Stimulated activated CD4-positive, alpha-beta T cell treated with anti-CD3 and anti-CD28 coated beads, Interleukin-1b, Interleukin-23, amount 100 ng/mL, for 1 hour (primary cell): Measurements from ENCODE around the gene SCML1.

Experiments used
- DNase-seq, 2 donors: peaks; one replicate each; pipeline ENCODE4 v3.0.0-alpha.2; 2020; ENCODE audit warnings: low read depth in 2 of 2

Gene SCML1

DNA sequence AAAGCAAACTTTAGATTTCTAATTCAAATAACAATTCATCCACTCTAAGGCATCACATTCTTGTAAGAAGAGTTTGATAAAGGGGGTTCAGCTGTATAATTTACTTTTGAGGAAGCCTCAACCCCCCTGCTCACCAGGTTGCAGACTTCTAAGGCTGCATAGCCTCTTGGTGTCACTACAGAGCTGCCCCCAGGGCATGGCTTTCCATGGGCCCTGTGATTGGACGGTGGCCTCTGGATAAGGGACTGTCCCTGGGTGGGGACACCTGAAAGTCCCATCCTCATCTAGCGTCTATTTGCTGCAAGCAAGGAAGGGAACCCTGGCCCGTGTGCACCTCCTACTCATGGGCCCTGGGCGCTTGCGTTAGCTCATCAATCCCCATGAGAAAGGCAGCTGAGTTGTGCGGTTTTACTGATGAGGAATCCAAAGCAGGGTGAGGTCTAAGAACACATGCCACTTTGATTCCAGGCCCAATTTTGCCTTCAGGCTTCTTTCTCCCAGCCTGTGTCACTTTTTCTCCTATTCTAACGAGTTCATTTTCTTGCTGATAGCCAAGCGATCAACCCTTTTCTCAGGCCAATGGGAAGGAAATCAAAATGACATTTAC lies 51.8 kb downstream of the SCML1 start:
- DNase-seq, result no peak

GRCh38 chrX:17792826-17793225 lies 55.5 kb downstream of the SCML1 start:
- no peak for DNase-seq

DNA sequence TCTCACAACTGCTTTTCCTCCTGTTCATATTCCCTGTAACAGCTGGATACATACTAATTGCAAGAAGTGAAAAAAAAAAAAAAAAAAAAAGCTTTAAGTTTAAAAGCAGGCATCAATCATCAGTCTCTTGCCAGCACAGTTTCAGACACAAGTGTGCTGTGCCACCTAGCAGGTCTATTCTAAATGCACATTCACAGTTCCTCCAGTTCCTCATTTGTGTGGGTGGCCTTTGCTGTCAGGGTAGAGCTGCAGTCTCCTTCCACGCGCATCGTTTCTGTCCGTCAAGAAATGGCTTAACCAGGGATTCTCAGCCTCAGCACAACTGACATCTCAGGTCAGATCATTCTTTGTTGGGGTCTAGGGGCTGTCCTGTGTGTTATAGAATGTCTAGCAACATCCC lies 61.6 kb downstream of the SCML1 start:
- no peak for DNase-seq

DNA sequence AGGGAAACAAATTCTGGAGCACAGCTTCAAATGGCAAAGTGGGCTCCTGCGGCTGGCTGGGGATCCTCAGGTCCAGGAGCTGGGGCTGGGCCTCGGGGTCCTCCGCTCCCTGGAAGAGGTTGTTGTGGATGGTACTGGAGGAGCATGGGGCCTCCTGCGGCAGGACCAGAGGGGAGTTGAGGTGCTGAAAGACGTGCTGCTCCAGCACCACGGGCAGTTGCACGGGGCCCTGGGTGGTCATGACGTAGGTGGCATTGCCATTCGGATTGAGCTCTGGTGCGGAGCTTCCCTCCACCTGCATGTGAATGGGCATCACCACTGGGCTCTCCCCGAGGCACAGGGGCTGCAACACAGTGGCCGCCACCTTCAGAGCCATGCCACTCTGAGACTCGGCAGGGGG lies 64.1 kb downstream of the SCML1 start:
- DNase-seq, result no peak

DNA sequence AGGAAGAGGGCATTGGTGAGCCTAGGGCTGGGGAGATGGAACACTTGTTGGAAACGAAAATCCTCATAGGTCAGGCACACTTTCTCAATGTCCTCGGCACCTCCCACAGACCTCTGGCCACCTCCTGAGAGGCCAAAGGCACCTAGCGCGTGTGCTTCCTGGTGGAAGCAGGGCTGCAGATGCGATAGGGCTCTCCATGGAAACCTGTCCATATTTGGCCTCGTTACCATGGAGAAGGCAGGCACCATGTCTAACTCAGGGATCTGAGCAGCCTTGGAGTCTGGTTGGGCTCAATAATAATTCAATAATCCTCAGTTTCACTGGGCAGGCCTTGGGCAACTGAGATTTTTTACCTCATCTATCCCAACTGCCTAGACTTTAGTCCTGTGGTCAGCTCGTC lies 65.5 kb downstream of the SCML1 start:
- DNase-seq, result no peak

DNA sequence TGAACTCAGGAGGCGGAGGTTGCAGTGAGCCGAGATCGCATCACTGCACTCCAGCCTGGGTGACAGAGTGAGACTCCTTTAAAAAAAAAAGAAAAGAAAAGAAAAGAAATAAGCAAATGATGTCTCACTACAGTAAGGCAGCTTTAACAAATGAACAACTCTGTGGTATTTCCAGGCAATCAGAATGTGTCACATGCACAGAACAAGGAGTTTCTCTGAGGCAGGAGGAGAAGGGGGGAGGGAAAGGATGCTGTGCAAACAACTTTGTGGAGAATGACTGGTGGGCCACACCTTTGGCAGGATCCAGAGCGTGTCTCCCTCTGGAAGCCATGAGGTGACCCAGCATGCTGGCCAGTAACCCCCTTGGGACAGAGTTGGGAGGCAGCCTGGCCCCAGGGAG lies 66.2 kb downstream of the SCML1 start:
- DNase-seq, result no peak
